HepG2 (cell line): Measurements from ENCODE around the gene SERINC5. TPM values are rescaled to one million over a fixed set of nuclear protein-coding genes. Genes with fewer than 3 reads are reported as not detected.

Experiments used
- CBX1 ChIP-seq: IDR thresholded peaks from one replicate; pipeline ENCODE4 v1.6.1; 2016; ENCODE audit warnings: antibody characterized with exemption, low read depth
- CBX5 ChIP-seq: sonication (generic); formaldehyde crosslinking; IDR thresholded peaks from 2 replicates; pipeline ENCODE4 v1.4.0; 2020; ENCODE audit warnings: missing genetic modification reagents, borderline replicate concordance
- EHMT2 ChIP-seq: fragments of 200-600 bp; sonication (generic); IDR thresholded peaks from 2 replicates; pipeline ENCODE4 v1.7.0; 2017; ENCODE audit warnings: antibody characterized with exemption, low read depth, low read length, borderline replicate concordance
- GATAD2A ChIP-seq: IDR thresholded peaks from 2 replicates; pipeline ENCODE4 v1.6.1; 2016
- HDAC6 ChIP-seq: fragments of 200-600 bp; sonication (generic); IDR thresholded peaks from 2 replicates; pipeline ENCODE4 v1.7.0; 2017; ENCODE audit warnings: mild to moderate bottlenecking, antibody characterized with exemption, low read length, low read depth
- ISL2 ChIP-seq: sonication (generic); formaldehyde crosslinking; IDR thresholded peaks from 2 replicates; pipeline ENCODE4 v1.5.0; 2020; ENCODE audit warnings: missing genetic modification reagents
- MED1 ChIP-seq: sonication (generic); formaldehyde crosslinking; IDR thresholded peaks from 2 replicates; pipeline ENCODE4 v1.4.0; 2020; ENCODE audit warnings: missing genetic modification reagents
- MED8 ChIP-seq: sonication (generic); formaldehyde crosslinking; IDR thresholded peaks from 2 replicates; pipeline ENCODE4 v1.8.1; 2023; ENCODE audit warnings: mild to moderate bottlenecking, missing genetic modification reagents; ENCODE audit not compliant: insufficient replicate concordance
- PPARG ChIP-seq: conservative IDR thresholded peaks from 2 replicates; pipeline ENCODE4 v1.6.1; 2016; ENCODE audit warnings: missing biosample characterization, missing genetic modification reagents
- RBM22 ChIP-seq: fragments of 200-400 bp; formaldehyde crosslinking; optimal IDR thresholded peaks from 2 replicates; pipeline ENCODE3; 2017; ENCODE audit warnings: mild to moderate bottlenecking, low read length, moderate library complexity
- SAP130 ChIP-seq: IDR thresholded peaks from 2 replicates; pipeline ENCODE4 v1.6.1; 2016; ENCODE audit warnings: low read depth
- ZKSCAN8 ChIP-seq: IDR thresholded peaks from 2 replicates; pipeline ENCODE4 v1.6.1; 2016; ENCODE audit warnings: borderline replicate concordance, missing genetic modification reagents, missing compliant biosample characterization
- polyA plus RNA-seq, 8 experiments: library from polyadenylated mRNA; depleted of rRNA in 3 of 8; stranded (reverse) in 7 of 8; unstranded in 1 of 8; fragments of >200 nt; fragmentation: Illumina TruSeq in 4 of 8; extraction: Trizol in 4 of 8; gene quantifications; 2 replicates each; pipeline versions ENCODE4 v1.2.1 to v1.2.3, GENCODE V29; 2011 to 2016; ENCODE audit warnings: low read depth in 4 of 8, missing spikeins in 1 of 8, mixed read lengths in 1 of 8; ENCODE audit not compliant: insufficient read depth in 1 of 8
- total RNA-seq, 5 experiments: library from RNA; depleted of rRNA; stranded (reverse); fragments of >200 nt; fragmentation: Illumina TruSeq; extraction: Trizol; gene quantifications; 2 replicates each; pipeline ENCODE4 v1.2.3, GENCODE V29; 2016; ENCODE audit warnings: low read depth in 1 of 5
- TF ChIP-seq, protein P1 (sequence below): sonication (generic); formaldehyde crosslinking; IDR thresholded peaks from 2 replicates; pipeline ENCODE4 v1.4.0; 2020; ENCODE audit warnings: missing genetic modification reagents, borderline replicate concordance
- TF ChIP-seq, protein P2 (sequence below): sonication (generic); formaldehyde crosslinking; IDR thresholded peaks from 2 replicates; pipeline ENCODE4 v1.5.0; 2020; ENCODE audit warnings: missing genetic modification reagents
- TF ChIP-seq, protein P3 (sequence below), 2 experiments: sonication (generic) in 1 of 2; formaldehyde crosslinking in 1 of 2; IDR thresholded peaks; 2 replicates each; pipeline versions ENCODE4 v1.4.0 to v1.6.1; 2016 to 2020; ENCODE audit warnings: borderline replicate concordance in 1 of 2, low read depth in 1 of 2, mild to moderate bottlenecking in 1 of 2, missing genetic modification reagents in 1 of 2
- TF ChIP-seq, protein P4 (sequence below): IDR thresholded peaks from 2 replicates; pipeline ENCODE4 v1.6.1; 2016; ENCODE audit warnings: low read depth, borderline replicate concordance

Gene SERINC5
- total and polyA plus RNA-seq, 2 of the 13 experiments (the other 11 are each of a cell fraction or from before 2014, with no cell fraction given): 17.3 to 22.8 TPM

DNA sequence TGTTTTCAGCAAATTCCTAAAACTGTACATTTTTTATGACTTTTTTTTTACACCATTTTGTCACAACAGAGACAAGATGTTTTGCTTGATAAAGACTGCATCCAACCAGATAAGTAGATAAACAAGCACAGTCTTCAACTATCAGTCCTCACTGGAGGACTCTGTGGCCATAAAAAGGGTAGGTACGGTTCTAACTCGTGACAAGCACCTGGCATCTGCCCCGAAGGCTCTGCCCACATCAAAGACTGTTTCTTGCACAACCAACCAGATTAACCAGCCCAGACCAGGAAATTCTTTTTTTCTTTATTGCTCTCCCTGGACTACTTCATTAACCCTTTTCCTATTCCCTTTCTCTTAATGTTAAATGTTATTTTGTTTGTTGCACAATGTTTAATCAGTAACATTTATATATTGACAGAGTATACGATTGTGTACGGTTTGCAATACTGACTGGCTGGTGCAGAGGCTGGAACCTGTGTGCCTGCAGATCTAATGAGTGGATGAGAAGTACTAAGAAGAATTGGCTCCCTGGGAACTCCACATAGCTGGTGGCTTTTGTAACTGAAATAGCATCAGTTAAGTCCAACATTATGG, 74.1 kb downstream of the SERINC5 start (continued):
- TF ChIP-seq, protein P1, sequence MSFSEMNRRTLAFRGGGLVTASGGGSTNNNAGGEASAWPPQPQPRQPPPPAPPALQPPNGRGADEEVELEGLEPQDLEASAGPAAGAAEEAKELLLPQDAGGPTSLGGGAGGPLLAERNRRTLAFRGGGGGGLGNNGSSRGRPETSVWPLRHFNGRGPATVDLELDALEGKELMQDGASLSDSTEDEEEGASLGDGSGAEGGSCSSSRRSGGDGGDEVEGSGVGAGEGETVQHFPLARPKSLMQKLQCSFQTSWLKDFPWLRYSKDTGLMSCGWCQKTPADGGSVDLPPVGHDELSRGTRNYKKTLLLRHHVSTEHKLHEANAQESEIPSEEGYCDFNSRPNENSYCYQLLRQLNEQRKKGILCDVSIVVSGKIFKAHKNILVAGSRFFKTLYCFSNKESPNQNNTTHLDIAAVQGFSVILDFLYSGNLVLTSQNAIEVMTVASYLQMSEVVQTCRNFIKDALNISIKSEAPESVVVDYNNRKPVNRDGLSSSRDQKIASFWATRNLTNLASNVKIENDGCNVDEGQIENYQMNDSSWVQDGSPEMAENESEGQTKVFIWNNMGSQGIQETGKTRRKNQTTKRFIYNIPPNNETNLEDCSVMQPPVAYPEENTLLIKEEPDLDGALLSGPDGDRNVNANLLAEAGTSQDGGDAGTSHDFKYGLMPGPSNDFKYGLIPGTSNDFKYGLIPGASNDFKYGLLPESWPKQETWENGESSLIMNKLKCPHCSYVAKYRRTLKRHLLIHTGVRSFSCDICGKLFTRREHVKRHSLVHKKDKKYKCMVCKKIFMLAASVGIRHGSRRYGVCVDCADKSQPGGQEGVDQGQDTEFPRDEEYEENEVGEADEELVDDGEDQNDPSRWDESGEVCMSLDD (CRISPR knock-in tag): no peak
- TF ChIP-seq ZKSCAN8 (CRISPR knock-in tag) (peak; percentile 58; the same call in 1 of the 2 replicates), EHMT2 (peak; percentile 15; the same call in 1 of the 2 replicates), MED1 (no peak), MED8 (CRISPR knock-in tag) (peak; percentile 23), ISL2 (CRISPR knock-in tag) (peak; percentile 76), CBX1 (no peak), GATAD2A (CRISPR knock-in tag) (peak; percentile 94), CBX5 (CRISPR knock-in tag) (peak; percentile 81; the same call in 1 of the 2 replicates), RBM22 (no peak), HDAC6 (no peak), PPARG (CRISPR knock-in tag) (0 out of 2 replicates have a peak, but pooled peaks have one; percentile 26), SAP130 (CRISPR knock-in tag) (peak; percentile 60)
- TF ChIP-seq, protein P2, sequence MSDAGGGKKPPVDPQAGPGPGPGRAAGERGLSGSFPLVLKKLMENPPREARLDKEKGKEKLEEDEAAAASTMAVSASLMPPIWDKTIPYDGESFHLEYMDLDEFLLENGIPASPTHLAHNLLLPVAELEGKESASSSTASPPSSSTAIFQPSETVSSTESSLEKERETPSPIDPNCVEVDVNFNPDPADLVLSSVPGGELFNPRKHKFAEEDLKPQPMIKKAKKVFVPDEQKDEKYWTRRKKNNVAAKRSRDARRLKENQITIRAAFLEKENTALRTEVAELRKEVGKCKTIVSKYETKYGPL (CRISPR knock-in tag): no peak
- TF ChIP-seq, protein P3, sequence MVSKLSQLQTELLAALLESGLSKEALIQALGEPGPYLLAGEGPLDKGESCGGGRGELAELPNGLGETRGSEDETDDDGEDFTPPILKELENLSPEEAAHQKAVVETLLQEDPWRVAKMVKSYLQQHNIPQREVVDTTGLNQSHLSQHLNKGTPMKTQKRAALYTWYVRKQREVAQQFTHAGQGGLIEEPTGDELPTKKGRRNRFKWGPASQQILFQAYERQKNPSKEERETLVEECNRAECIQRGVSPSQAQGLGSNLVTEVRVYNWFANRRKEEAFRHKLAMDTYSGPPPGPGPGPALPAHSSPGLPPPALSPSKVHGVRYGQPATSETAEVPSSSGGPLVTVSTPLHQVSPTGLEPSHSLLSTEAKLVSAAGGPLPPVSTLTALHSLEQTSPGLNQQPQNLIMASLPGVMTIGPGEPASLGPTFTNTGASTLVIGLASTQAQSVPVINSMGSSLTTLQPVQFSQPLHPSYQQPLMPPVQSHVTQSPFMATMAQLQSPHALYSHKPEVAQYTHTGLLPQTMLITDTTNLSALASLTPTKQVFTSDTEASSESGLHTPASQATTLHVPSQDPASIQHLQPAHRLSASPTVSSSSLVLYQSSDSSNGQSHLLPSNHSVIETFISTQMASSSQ (IDR thresholded peaks at IDR 0.05; ENCODE audit: low read depth): 0 out of 2 replicates have a peak, but pooled peaks have one; percentile 16
- TF ChIP-seq, protein P3 (CRISPR knock-in tag; IDR thresholded peaks at IDR 0.05; ENCODE audit: borderline replicate concordance): peak; percentile 71; the same call in 1 of the 2 replicates
- TF ChIP-seq, protein P4, sequence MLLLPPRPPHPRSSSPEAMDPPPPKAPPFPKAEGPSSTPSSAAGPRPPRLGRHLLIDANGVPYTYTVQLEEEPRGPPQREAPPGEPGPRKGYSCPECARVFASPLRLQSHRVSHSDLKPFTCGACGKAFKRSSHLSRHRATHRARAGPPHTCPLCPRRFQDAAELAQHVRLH (CRISPR knock-in tag): 0 out of 2 replicates have a peak, but pooled peaks have one; percentile 47
